K562 (cell line): Measurements from ENCODE around the gene NFYC. TPM values are rescaled to one million over a fixed set of nuclear protein-coding genes. Genes with fewer than 3 reads are reported as not detected.

Experiments used
- ATAC-seq: fragments of 200-7000 bp; cut with Tn5 transposase; 3 replicates; pipeline ENCODE4 v1.9.1; 2020; ENCODE audit warnings: moderate library complexity
- BruUV-seq: library from RNA; stranded (reverse); fragments of 400-500 nt; replicated peaks from 2 replicates; lab custom pipeline; 2021; lab: Mats Ljungman, UMichigan
- CTCF ChIA-PET: fragments of 300-600 bp; formaldehyde crosslinking; extraction: SDS; loops from one replicate; lab custom pipeline; 2021; ENCODE audit warnings: low intra/inter-chr PET ratio; lab: Yijun Ruan, JAX
- POLR2A ChIA-PET: fragments of 300-600, 350-650 bp; sonication (Branson Sonifier 250); formaldehyde crosslinking; extraction: SDS; loops from one replicate; lab custom pipeline; 2021; ENCODE audit warnings: antibody characterized with exemption, inconsistent platforms; lab: Yijun Ruan, JAX
- DNase-seq, 4 experiments: peaks; one replicate each; pipeline versions ENCODE4 v3.0.0 to v3.0.0-alpha.2; 2011 to 2018; ENCODE audit warnings: low spot score in 3 of 4, mixed read lengths in 3 of 4; ENCODE audit errors: extremely low read depth in 1 of 4
- FAIRE-seq: peaks from 2 replicates; lab custom pipeline; 2011; peaks lifted over from hg19 to GRCh38; lab: Jason Lieb, UNC
- H2AFZ ChIP-seq: 2 replicates; pipeline ENCODE4 v1.6.0; 2011; ENCODE audit warnings: low read depth, low read length, control low read depth, inconsistent platforms
- H3K27ac ChIP-seq: fragments of 200-600 bp; 3 replicates; pipeline ENCODE4 v1.8.0; 2011; ENCODE audit warnings: low read depth, mild to moderate bottlenecking, control low read depth, inconsistent platforms, low read length, moderate library complexity, mixed read lengths; ENCODE audit errors: extremely low read depth
- H3K27me3 ChIP-seq, 2 experiments: fragments of 300-600 bp in 1 of 2; 2 replicates in 1 of 2; 3 replicates in 1 of 2; pipeline versions ENCODE4 v1.6.0 to v1.8.0; 2011; ENCODE audit warnings: inconsistent platforms in 2 of 2, low read length in 2 of 2, mild to moderate bottlenecking in 1 of 2, mixed read lengths in 1 of 2, moderate library complexity in 1 of 2; ENCODE audit not compliant: control insufficient read depth in 2 of 2, insufficient read depth in 2 of 2
- H3K36me3 ChIP-seq: fragments of 300-600 bp; 3 replicates; pipeline ENCODE4 v1.8.0; 2011; ENCODE audit warnings: mild to moderate bottlenecking, low read length, inconsistent platforms; ENCODE audit not compliant: control insufficient read depth, insufficient read depth
- H3K4me1 ChIP-seq, 2 experiments: fragments of 200-600 bp in 1 of 2; replicated peaks in 1 of 2; 2 replicates in 1 of 2; 3 replicates in 1 of 2; pipeline versions ENCODE4 v1.5.1 to v1.8.0; 2011; ENCODE audit warnings: inconsistent platforms in 2 of 2, low read length in 2 of 2, mild to moderate bottlenecking in 1 of 2, mixed read lengths in 1 of 2, moderate library complexity in 1 of 2; ENCODE audit not compliant: control insufficient read depth in 2 of 2, insufficient read depth in 2 of 2
- H3K4me2 ChIP-seq: 2 replicates; pipeline ENCODE4 v1.6.1; 2011; ENCODE audit warnings: low read length, control low read depth, inconsistent platforms, mixed read lengths; ENCODE audit not compliant: insufficient read depth
- H3K4me3 ChIP-seq: fragments of 200-600 bp; sonication (generic), shearing (Covaris generic); 2 replicates; pipeline ENCODE4 v1.5.1; 2016; ENCODE audit warnings: control low read depth, inconsistent platforms
- H3K79me2 ChIP-seq: fragments of 200-600 bp; 3 replicates; pipeline ENCODE4 v1.8.0; 2011; ENCODE audit warnings: low read length, inconsistent platforms; ENCODE audit not compliant: control insufficient read depth, insufficient read depth
- H3K9ac ChIP-seq, 2 experiments: 2 replicates each; pipeline versions ENCODE4 v1.6.0 to v1.6.1; 2011; ENCODE audit warnings: low read depth in 2 of 2, low read length in 2 of 2, control low read depth in 1 of 2, inconsistent platforms in 1 of 2, mild to moderate bottlenecking in 1 of 2, mixed read lengths in 1 of 2; ENCODE audit not compliant: insufficient read depth in 1 of 2
- H3K9me1 ChIP-seq: one replicate; pipeline ENCODE4 v1.6.0; 2011; ENCODE audit warnings: inconsistent platforms, mild to moderate bottlenecking, low read length, moderate library complexity; ENCODE audit not compliant: control insufficient read depth, insufficient read depth
- H3K9me3 ChIP-seq: replicated peaks from 2 replicates; pipeline ENCODE4 v1.5.1; 2011; ENCODE audit warnings: low read depth, low read length, inconsistent platforms; ENCODE audit not compliant: control insufficient read depth, insufficient read depth
- H4K20me1 ChIP-seq: replicated peaks from 2 replicates; pipeline ENCODE4 v1.6.1; 2011; ENCODE audit warnings: low read length, inconsistent platforms, mixed read lengths; ENCODE audit not compliant: control insufficient read depth, insufficient read depth
- CC2D1A ChIP-seq: fragments of 450-650 bp; IDR thresholded peaks from 2 replicates; pipeline ENCODE4 v1.6.1; 2017; ENCODE audit warnings: mild to moderate bottlenecking
- ETV5 ChIP-seq: sonication (generic); formaldehyde crosslinking; IDR thresholded peaks from 2 replicates; pipeline ENCODE4 v1.4.0; 2020; ENCODE audit warnings: low read depth, mild to moderate bottlenecking, missing genetic modification reagents
- MAZ ChIP-seq, 2 experiments: fragments of 450-650 bp in 1 of 2; sonication (generic) in 1 of 2; formaldehyde crosslinking; IDR thresholded peaks in 1 of 2; conservative IDR thresholded peaks in 1 of 2; 2 replicates each; pipeline versions ENCODE4 v1.4.0 to v1.5.0; 2020; ENCODE audit warnings: mild to moderate bottlenecking in 1 of 2, missing genetic modification reagents in 1 of 2
- ZBTB33 ChIP-seq: sonication (generic); formaldehyde crosslinking; IDR thresholded peaks from 2 replicates; pipeline ENCODE4 v1.8.1; 2023; ENCODE audit warnings: mild to moderate bottlenecking, missing genetic modification reagents
- ZNF444 ChIP-seq: fragments of 250-450 bp; sonication (Bioruptor Pico); IDR thresholded peaks from 2 replicates; pipeline ENCODE4 v1.4.0; 2020; ENCODE audit warnings: mild to moderate bottlenecking, moderate library complexity
- WGBS: fragments of 100-300 bp; shearing (Covaris generic); methylation state at CpG from one replicate; pipeline ENCODE4 v1.1.6; 2016; ENCODE audit warnings: low coverage, mixed read lengths; ENCODE audit not compliant: insufficient coverage; ENCODE audit errors: missing lambda C conversion rate; 5-methylcytosine and 5-hydroxymethylcytosine counted together
- in situ Hi-C: fragments of 300-500 bp; cut with MboI; formaldehyde crosslinking; loops from 4 replicates; pipeline ENCODE4 v1.15.0; 2018; ENCODE audit warnings: inconsistent platforms, mixed read lengths
- intact Hi-C: fragments of 100-400 bp; cut with micrococcal nuclease; formaldehyde crosslinking; loops from 2 replicates; pipeline ENCODE4 v1.14.2; 2022
- polyA plus RNA-seq, 8 experiments: library from polyadenylated mRNA; depleted of rRNA in 4 of 8; stranded (reverse) in 5 of 8; unstranded in 3 of 8; fragments of >200 nt; fragmentation: Nextera tagmentation in 2 of 8; fragmentation: Illumina TruSeq in 1 of 8; extraction: Ambion mirVana in 2 of 8; extraction: Trizol in 1 of 8; gene quantifications; 2 replicates each; pipeline versions ENCODE4 v1.2.1 to v1.2.3, GENCODE V29; 2011 to 2014; ENCODE audit warnings: inconsistent platforms in 1 of 8, missing spikeins in 1 of 8
- total RNA-seq, 7 experiments: library from RNA; depleted of rRNA in 6 of 7; stranded (reverse); fragments of >200 nt in 6 of 7; fragmentation: Illumina TruSeq in 2 of 7; extraction: Trizol in 2 of 7; gene quantifications; 2 replicates each; pipeline versions ENCODE4 v1.2.1 to v1.2.3, GENCODE V29; 2011 to 2021; ENCODE audit warnings: low replicate concordance in 1 of 7
- TF ChIP-seq, protein P1 (sequence below): sonication (generic); formaldehyde crosslinking; IDR thresholded peaks from 2 replicates; pipeline ENCODE4 v1.8.0; 2022; ENCODE audit warnings: mild to moderate bottlenecking, missing genetic modification reagents
- TF ChIP-seq, protein P2 (sequence below), 3 experiments: IDR thresholded peaks in 2 of 3; conservative IDR thresholded peaks in 1 of 3; 2 replicates each; pipeline ENCODE4 v1.5.1; 2011 to 2012; ENCODE audit warnings: low read length in 3 of 3, mild to moderate bottlenecking in 3 of 3, control low read depth in 2 of 3, improper control_type of control experiment in 1 of 3, inconsistent platforms in 1 of 3, low read depth in 1 of 3, mixed read lengths in 1 of 3, moderate library complexity in 1 of 3; ENCODE audit not compliant: insufficient read depth in 2 of 3

NFYC gene
- total and polyA plus RNA-seq, 9 of the 15 experiments (the other 6 are each of a cell fraction or from before 2014, with no cell fraction given): 4.8 to 59.8 (median 41.1) TPM

- Histone ChIP-seq H3K9me3 (no peaks in the 10 kb centered on the region), H3K27ac (no peak overlapping the region), H3K4me2 (peak overlapping the region; percentile 62), H3K9ac (no peak overlapping the region), H4K20me1 (peaks cover 22% of the 10 kb centered on the region), H2AFZ (peak overlapping the region; percentile 37), H3K4me1 (peaks cover 5 to 16% of the 10 kb centered on the region in 2 experiments; a peak in 4 of 5 replicates), H3K79me2 (no peaks in the 10 kb centered on the region), H3K9me1 (peaks cover 4% of the 10 kb centered on the region), H3K4me3 (no peak overlapping the region), H3K27me3 (peaks cover 12 to 61% of the 10 kb centered on the region in 2 experiments; a peak in 4 of 5 replicates), H3K36me3 (no peaks in the 10 kb centered on the region)
- in situ Hi-C loops: no loop called here
- WGBS: 7% methylated on average over 17 of the region's 17 CpGs
- POLR2A ChIA-PET: interaction anchor here (1.0 kb wide), 2 partner anchors 10 kb away, joined by 3 to 5 read pairs; no protein-coding TSS in a partner anchor
- FAIRE-seq (peak; percentile 79), DNase-seq (peak in 3 of 4 experiments; percentile 49 to 72 (median 67)), ATAC-seq (peak; percentile 58)
- intact Hi-C loops: no loop called here
- BruUV-seq: no TSS peak
- CTCF ChIA-PET: interaction anchor here (0.5 to 0.6 kb wide), 3 partner anchors 18 to 198 kb away, joined by 3 to 5 read pairs (median 3); no protein-coding TSS in a partner anchor
- TF ChIP-seq ZNF444 (CRISPR knock-in tag) (no peak), CC2D1A (no peak), ZBTB33 (CRISPR knock-in tag) (peak; percentile 95), ETV5 (CRISPR knock-in tag) (no peak), MAZ (CRISPR knock-in tag; conservative IDR thresholded peaks at IDR 0.05 in 1 of 2, IDR thresholded peaks at IDR 0.05 in 1 of 2) (0 out of 4 replicates have a peak, but pooled peaks of 1 of the 2 experiments have one; percentile 20)
- TF ChIP-seq, protein P1, sequence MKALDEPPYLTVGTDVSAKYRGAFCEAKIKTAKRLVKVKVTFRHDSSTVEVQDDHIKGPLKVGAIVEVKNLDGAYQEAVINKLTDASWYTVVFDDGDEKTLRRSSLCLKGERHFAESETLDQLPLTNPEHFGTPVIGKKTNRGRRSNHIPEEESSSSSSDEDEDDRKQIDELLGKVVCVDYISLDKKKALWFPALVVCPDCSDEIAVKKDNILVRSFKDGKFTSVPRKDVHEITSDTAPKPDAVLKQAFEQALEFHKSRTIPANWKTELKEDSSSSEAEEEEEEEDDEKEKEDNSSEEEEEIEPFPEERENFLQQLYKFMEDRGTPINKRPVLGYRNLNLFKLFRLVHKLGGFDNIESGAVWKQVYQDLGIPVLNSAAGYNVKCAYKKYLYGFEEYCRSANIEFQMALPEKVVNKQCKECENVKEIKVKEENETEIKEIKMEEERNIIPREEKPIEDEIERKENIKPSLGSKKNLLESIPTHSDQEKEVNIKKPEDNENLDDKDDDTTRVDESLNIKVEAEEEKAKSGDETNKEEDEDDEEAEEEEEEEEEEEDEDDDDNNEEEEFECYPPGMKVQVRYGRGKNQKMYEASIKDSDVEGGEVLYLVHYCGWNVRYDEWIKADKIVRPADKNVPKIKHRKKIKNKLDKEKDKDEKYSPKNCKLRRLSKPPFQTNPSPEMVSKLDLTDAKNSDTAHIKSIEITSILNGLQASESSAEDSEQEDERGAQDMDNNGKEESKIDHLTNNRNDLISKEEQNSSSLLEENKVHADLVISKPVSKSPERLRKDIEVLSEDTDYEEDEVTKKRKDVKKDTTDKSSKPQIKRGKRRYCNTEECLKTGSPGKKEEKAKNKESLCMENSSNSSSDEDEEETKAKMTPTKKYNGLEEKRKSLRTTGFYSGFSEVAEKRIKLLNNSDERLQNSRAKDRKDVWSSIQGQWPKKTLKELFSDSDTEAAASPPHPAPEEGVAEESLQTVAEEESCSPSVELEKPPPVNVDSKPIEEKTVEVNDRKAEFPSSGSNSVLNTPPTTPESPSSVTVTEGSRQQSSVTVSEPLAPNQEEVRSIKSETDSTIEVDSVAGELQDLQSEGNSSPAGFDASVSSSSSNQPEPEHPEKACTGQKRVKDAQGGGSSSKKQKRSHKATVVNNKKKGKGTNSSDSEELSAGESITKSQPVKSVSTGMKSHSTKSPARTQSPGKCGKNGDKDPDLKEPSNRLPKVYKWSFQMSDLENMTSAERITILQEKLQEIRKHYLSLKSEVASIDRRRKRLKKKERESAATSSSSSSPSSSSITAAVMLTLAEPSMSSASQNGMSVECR (CRISPR knock-in tag): no peak
- TF ChIP-seq, protein P2, sequence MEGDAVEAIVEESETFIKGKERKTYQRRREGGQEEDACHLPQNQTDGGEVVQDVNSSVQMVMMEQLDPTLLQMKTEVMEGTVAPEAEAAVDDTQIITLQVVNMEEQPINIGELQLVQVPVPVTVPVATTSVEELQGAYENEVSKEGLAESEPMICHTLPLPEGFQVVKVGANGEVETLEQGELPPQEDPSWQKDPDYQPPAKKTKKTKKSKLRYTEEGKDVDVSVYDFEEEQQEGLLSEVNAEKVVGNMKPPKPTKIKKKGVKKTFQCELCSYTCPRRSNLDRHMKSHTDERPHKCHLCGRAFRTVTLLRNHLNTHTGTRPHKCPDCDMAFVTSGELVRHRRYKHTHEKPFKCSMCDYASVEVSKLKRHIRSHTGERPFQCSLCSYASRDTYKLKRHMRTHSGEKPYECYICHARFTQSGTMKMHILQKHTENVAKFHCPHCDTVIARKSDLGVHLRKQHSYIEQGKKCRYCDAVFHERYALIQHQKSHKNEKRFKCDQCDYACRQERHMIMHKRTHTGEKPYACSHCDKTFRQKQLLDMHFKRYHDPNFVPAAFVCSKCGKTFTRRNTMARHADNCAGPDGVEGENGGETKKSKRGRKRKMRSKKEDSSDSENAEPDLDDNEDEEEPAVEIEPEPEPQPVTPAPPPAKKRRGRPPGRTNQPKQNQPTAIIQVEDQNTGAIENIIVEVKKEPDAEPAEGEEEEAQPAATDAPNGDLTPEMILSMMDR (IDR thresholded peaks at IDR 0.05 in 2 of 3, conservative IDR thresholded peaks at IDR 0.05 in 1 of 3; ENCODE audit: insufficient read depth in 2 of 3, low read depth in 1 of 3, low read length in 3 of 3): peak; percentile 24 to 47 (median 42); a peak in 4 of 6 replicates
Measured at GRCh38 chr1:40651138-40651857, 40.2 kb upstream of the NFYC start.
